Measurements from ENCODE around the gene TMTC1.

DNA sequence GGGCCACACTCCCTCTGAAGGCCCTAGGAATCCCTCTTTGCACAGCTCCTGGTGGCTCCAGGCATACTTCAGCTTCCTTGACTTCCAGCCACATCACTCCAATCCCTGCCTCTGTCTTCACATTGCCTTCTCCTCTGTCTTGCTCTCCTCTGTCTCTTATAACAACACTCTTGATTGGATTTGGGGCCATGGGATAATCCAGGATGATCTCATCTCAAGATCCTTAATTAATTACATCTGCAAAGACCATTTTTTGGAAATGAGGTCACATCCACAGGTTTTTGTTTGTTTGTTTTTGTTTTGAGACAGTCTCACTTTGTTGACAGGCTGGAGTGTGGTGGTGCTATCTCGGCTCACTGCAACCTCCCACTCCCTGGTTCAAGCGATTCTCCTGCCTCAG is 88.7 kb downstream of the TMTC1 start:
- TF ChIP-seq, protein P1, sequence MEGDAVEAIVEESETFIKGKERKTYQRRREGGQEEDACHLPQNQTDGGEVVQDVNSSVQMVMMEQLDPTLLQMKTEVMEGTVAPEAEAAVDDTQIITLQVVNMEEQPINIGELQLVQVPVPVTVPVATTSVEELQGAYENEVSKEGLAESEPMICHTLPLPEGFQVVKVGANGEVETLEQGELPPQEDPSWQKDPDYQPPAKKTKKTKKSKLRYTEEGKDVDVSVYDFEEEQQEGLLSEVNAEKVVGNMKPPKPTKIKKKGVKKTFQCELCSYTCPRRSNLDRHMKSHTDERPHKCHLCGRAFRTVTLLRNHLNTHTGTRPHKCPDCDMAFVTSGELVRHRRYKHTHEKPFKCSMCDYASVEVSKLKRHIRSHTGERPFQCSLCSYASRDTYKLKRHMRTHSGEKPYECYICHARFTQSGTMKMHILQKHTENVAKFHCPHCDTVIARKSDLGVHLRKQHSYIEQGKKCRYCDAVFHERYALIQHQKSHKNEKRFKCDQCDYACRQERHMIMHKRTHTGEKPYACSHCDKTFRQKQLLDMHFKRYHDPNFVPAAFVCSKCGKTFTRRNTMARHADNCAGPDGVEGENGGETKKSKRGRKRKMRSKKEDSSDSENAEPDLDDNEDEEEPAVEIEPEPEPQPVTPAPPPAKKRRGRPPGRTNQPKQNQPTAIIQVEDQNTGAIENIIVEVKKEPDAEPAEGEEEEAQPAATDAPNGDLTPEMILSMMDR (IDR thresholded peaks at IDR 0.05; ENCODE audit: low read depth, low read length) = no peak
- TF ChIP-seq EZH2phosphoT487 (IDR thresholded peaks at IDR 0.05; ENCODE audit: low read depth) = no peak

Data from OCI-LY3 (cell line).